ENCODE data around the gene PCIF1. TPM values are rescaled to one million over a fixed set of nuclear protein-coding genes. Genes with fewer than 3 reads are reported as not detected.

Gene PCIF1
- total and polyA plus RNA-seq, 2 donors (not counting 3 experiments of a cell fraction or from before 2014, with no cell fraction given), result 26.4 to 27.2 TPM

DNA sequence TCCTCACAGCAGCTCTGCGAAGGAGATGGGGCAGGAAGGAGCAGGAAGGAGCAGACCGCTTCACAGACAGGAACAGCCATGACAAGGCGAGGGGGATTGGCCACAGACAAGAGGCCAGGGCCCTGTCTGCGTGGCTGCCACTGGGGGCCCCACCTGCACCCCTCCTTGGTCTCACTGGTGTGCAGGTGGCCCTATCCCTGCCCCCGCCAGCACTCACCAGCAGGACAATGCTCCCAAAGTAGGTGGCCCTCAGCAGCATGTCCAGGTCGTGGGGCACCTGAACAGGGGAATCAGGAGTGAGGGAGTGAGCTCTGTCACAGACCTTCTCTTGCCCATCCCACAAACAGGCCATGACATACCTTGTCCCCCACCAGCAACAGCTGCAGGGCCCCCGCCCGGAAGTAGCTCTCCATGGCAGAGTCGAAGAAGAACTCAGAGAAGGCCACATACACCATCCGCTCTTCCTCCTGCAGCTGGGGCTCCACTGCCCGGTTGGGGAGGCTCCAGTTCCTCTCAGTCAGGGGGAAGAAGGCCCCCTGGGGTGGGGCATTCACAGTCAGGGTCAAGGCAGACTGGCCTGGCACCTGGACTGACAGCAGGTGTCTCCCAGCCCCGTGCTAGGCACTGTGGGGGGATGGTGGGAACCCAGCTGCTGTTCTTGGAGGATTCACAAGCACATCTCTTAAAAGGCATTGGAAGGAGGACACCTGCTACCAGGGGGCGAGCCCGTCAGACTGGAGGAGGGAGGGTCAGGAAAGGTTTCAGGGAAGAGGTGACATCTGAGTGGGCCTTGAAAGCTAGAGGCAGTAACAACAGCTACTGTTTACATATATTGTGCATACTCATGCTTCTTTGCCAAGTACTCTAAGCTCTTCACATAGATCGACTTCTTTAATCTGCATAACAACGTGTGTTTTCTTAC, 29.6 kb upstream of the PCIF1 start:
- DNase-seq (ENCODE audit: low read depth, low spot score), result no peak
- dilution Hi-C loops (cut with MboI; ENCODE audit: extremely low pct_ligation_motif_present, low sequenced_read_pairs), result no loop called here
- Histone ChIP-seq H3K4me1 (ENCODE audit: control insufficient read depth, extremely low read depth, insufficient read depth, low read length) (peaks cover under 1% of the 10 kb centered on the region), H3K27ac (ENCODE audit: insufficient read depth, low read depth, low read length) (no peak overlapping the region), H3K9me3 (replicated peaks; ENCODE audit: control insufficient read depth, insufficient read depth, low read length) (no peaks in the 10 kb centered on the region), H3K79me2 (ENCODE audit: control insufficient read depth, insufficient read depth, low read length) (no peaks in the 10 kb centered on the region), H2AFZ (ENCODE audit: low read depth, low read length) (no peak overlapping the region), H3K36me3 (ENCODE audit: control insufficient read depth in 2 of 2, extremely low read depth in 1 of 2, insufficient read depth in 2 of 2, low read length in 2 of 2) (peaks cover 0 to 18% of the 10 kb centered on the region in 2 experiments), H3K9me1 (replicated peaks; ENCODE audit: control insufficient read depth, extremely low read depth, insufficient read depth, low read length) (no peaks in the 10 kb centered on the region), H3K4me2 (ENCODE audit: insufficient read depth, low read length) (no peak overlapping the region), H4K20me1 (replicated peaks; ENCODE audit: control insufficient read depth, extremely low read depth, insufficient read depth, low read length) (no peaks in the 10 kb centered on the region), H3K4me3 (replicated peaks in 1 of 3; ENCODE audit: insufficient read depth in 1 of 3, low read depth in 1 of 3, low read length in 3 of 3) (no peak overlapping the region), H3K9ac (replicated peaks; ENCODE audit: extremely low read depth, insufficient read depth, low read length) (no peak overlapping the region), H3K27me3 (ENCODE audit: control insufficient read depth in 2 of 2, insufficient read depth in 2 of 2, low read length in 2 of 2) (no peaks in the 10 kb centered on the region)
- intact Hi-C loops (cut with micrococcal nuclease), result no loop called here
- FAIRE-seq, result no peak
- BruUV-seq (replicated peaks), result no TSS peak
- TF ChIP-seq, protein P1, sequence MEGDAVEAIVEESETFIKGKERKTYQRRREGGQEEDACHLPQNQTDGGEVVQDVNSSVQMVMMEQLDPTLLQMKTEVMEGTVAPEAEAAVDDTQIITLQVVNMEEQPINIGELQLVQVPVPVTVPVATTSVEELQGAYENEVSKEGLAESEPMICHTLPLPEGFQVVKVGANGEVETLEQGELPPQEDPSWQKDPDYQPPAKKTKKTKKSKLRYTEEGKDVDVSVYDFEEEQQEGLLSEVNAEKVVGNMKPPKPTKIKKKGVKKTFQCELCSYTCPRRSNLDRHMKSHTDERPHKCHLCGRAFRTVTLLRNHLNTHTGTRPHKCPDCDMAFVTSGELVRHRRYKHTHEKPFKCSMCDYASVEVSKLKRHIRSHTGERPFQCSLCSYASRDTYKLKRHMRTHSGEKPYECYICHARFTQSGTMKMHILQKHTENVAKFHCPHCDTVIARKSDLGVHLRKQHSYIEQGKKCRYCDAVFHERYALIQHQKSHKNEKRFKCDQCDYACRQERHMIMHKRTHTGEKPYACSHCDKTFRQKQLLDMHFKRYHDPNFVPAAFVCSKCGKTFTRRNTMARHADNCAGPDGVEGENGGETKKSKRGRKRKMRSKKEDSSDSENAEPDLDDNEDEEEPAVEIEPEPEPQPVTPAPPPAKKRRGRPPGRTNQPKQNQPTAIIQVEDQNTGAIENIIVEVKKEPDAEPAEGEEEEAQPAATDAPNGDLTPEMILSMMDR (IDR thresholded peaks at IDR 0.05; ENCODE audit: extremely low read depth in 1 of 2, insufficient read depth in 1 of 2, low read depth in 1 of 2, low read length in 2 of 2), result no peak
- TF ChIP-seq MYC (IDR thresholded peaks at IDR 0.05; ENCODE audit: low read depth, low read length) (no peak), FOS (IDR thresholded peaks at IDR 0.05; ENCODE audit: borderline replicate concordance, insufficient read depth, low read length) (no peak), POLR2A (IDR thresholded peaks at IDR 0.05; ENCODE audit: low read depth, low read length) (no peak), GATA2 (IDR thresholded peaks at IDR 0.05; ENCODE audit: insufficient read depth, insufficient read length, low read depth, low read length) (no peak), POLR2AphosphoS5 (IDR thresholded peaks at IDR 0.05; ENCODE audit: insufficient read depth, low read depth, low read length) (no peak), EZH2 (IDR thresholded peaks at IDR 0.05; ENCODE audit: borderline replicate concordance, low read depth, low read length, severe bottlenecking) (no peak), JUN (IDR thresholded peaks at IDR 0.05; ENCODE audit: borderline replicate concordance, insufficient read depth, insufficient read length, low read depth) (no peak)
- TF ChIP-seq, protein P2, sequence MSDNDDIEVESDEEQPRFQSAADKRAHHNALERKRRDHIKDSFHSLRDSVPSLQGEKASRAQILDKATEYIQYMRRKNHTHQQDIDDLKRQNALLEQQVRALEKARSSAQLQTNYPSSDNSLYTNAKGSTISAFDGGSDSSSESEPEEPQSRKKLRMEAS (IDR thresholded peaks at IDR 0.05; ENCODE audit: insufficient read depth, insufficient read length), result no peak
- ChIA-PET CTCF (interaction anchor here (1.7 kb wide), 1 partner anchor 14 kb away, joined by 8 read pairs; the partner anchor contains the start of genes CTSA and NEURL2), POLR2A (no interaction called here)
